Fibroblast of mammary gland (primary cell): Measurements from ENCODE around the gene ARPC5L.

Experiments used
- DNase-seq: peaks from one replicate; pipeline ENCODE4 v3.0.0-alpha.2; 2010; ENCODE audit warnings: low read depth
- H3K4me3 ChIP-seq: 2 replicates; pipeline ENCODE4 v1.5.1; 2011; ENCODE audit warnings: low read depth, mild to moderate bottlenecking, low read length, moderate library complexity; ENCODE audit not compliant: control insufficient read depth
- CTCF ChIP-seq: conservative IDR thresholded peaks from 2 replicates; pipeline ENCODE4 v1.5.1; 2011; ENCODE audit warnings: low read depth, low read length, inconsistent platforms; ENCODE audit not compliant: control insufficient read depth, insufficient read depth

The ARPC5L gene

GRCh38 chr9:124884376-124884775, 22.4 kb downstream of the ARPC5L start:
- TF ChIP-seq CTCF: no peak
- no peak for DNase-seq
- H3K4me3 ChIP-seq: no peak overlapping the region

DNA sequence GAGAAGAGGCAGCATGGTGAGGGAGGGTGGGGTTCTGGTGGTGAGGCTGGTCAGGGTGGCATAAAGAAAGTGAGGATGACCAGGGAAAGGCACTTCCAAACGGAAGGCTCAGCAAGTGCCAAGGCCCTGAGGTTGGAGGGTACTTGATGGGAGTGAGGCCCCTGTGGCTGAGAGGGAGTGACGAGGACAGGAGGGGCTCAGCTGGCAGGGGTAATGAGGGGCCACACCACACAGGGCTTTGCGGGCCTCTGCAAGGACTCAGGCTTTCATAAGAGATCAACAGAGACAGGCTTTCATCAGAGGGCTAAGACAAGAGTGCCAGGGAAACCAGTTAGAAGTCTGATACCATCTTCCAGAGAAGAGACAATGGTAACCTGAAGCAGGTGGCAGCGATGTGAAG, 23.6 kb downstream of the ARPC5L start:
- TF ChIP-seq CTCF: no peak

DNA sequence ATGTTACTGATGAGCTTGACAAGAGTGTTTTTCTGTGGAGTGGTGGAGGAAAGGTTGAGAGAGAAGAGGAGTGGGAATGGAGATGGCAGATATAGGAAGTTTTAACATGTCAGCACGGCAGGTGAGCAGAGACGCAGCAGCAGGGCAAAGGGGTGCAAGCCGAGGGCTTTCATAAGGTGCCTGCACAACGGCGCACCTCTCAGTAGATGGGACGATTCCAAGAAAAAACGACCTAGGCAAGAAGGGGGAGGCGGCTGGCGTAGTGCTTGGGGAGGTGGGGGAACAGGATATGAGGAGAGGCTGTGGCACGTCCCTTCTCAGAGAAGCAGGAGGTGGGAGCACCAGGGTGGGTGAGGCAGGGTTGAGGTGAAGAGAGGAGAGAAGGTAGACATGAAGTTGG, 24.5 kb downstream of the ARPC5L start:
- no peak overlapping the region for H3K4me3 ChIP-seq
- DNase-seq: no peak
- TF ChIP-seq CTCF: no peak

More for the DNA sequence above, 23.6 kb downstream of the ARPC5L start:
- DNase-seq: no peak
- H3K4me3 ChIP-seq: no peak overlapping the region

DNA sequence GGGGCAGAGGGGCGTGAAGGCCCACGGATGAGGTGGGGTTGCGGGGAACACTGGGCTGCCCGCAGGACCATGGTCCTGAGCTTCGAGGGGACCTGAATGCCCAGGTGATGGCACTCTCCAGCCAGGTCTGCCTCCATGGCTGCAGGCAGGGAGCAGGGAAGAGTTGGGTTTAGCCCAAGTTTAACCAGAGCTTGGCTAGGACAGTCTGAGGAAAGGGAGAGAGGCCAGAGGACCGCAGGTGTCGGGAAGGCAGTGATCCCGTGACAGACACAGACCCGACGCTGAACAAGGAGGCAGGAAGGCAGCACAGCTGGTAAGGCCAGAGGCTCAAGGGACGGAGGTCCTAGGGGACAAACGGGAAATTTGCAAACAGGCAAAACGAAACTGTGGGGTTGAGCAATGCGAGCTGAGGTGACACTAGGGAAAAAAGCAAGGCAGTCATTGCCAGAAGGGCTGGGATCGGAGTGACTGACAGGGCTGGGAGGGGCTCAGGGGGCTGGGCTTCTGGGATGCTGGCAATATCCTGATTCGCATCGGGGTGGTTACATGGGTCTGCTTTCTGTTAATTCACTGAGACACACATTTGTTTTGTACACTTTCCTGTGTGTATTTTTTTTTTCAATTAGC, 25.0 kb downstream of the ARPC5L start:
- TF ChIP-seq CTCF: no peak
- DNase-seq: no peak
- no peak overlapping the region for H3K4me3 ChIP-seq

GRCh38 chr9:124887832-124888231, 25.9 kb downstream of the ARPC5L start:
- H3K4me3 ChIP-seq: no peak overlapping the region
- no peak for DNase-seq
- TF ChIP-seq CTCF: no peak

- no peak for DNase-seq
- no peak overlapping the region for H3K4me3 ChIP-seq
- no peak for TF ChIP-seq CTCF
Measured at GRCh38 chr9:124889006-124889405, 27.1 kb downstream of the ARPC5L start.

- H3K4me3 ChIP-seq: no peak overlapping the region
- no peak for DNase-seq
- no peak for TF ChIP-seq CTCF
Measured at GRCh38 chr9:124890179-124890578, 28.2 kb downstream of the ARPC5L start.
